HG02588 (cell line): ENCODE data around the gene ITIH2.

ENCODE experiments used
- ATAC-seq: cut with Tn5 transposase; IDR thresholded peaks from one replicate; pipeline ENCODE4 v1.9.1; 2021; ENCODE audit warnings: mild to moderate bottlenecking, moderate library complexity; ENCODE audit not compliant: unreplicated experiment

The ITIH2 gene

DNA sequence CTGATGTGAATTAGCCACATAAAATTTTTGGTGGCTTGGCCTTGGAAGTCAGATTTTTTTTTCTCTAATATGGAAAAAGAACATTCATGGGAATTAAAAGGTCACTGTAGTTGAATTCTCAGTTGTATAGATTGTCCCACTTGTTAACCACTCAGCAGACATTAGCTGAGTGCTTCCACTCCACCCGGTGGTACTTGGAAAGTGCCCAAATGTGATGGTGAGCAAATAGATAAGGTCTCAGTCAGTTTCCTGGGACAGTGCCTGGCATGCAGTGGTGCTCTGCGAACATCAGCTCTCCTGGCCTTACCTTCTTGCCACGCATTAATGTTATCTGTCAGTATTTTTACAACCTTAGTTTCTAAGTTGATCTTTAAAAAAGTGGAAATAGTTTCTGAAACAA lies 86.3 kb downstream of the ITIH2 start:
- ATAC-seq: no peak

DNA sequence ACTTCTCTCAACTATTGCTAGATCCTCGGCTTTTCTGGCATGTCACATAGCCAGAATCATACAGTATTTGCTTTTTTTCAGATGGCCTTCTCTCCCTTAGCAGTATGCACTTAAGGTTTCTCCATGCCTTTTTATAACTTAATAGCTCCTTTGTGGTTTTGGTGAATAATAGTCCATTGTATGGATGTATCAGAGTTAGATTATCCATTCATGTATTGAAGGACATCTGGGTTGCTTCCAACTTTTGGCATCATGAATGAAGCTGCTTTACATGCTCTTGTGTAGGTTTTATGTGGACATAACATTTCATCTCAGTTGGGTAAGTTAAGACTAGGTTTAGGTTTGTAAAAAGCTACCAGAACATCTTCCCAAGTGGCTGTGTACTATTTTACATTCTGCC lies 89.4 kb downstream of the ITIH2 start:
- no peak for ATAC-seq

DNA sequence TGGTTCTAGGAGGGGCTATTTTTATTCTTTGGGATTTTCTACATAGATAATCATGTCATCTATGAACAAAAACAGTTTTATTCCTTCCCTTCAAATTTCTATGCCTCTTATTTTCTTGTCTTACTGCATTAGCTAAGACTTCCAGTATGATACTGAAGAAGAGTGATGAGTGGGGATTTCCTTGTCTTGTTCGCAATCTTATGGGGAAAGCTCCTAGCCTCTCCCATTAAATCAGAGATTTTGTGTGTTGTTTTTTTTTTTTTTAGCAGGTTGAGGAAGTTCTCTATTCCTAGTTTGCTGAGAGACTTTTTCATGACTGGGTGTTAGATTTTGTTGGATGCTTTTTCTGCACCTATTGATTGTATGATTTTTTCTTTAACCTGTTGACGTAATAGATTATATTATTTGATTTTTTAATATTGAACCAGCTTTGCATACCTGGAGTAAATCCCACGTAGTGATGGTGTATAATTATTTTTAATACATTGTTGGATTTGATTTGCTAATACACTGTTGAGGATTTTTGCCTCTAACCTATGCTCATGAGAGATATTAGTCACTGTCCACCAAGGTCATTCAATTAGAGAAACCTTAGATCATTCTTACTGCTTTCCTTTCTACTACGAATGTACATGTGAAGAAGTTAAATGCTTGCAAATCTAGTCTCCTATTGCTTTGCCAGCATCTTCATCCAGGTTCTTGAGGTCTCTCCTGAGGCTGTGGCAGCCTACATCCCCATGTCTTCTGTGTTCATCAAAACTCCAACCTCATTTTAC lies 91.3 kb downstream of the ITIH2 start:
- ATAC-seq: no peak

DNA sequence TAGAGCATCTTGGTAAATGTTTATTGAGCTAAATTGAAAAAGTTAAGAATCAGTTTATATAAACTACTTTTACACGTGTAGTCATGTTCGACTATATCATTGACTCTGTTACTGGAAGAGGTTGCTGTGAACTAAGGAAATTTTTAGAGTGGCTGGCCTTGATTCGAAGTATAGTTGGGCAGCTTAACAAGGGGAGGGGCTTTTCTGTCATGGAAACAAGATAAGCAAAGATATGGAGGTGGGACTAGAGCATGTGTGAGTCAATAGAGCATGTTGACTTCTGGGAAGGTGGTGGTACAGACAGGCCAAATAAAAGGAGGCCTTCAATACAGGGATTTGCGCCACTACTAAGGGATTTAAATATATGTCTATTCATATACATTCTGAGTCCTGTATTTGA lies 92.5 kb downstream of the ITIH2 start:
- ATAC-seq: no peak

DNA sequence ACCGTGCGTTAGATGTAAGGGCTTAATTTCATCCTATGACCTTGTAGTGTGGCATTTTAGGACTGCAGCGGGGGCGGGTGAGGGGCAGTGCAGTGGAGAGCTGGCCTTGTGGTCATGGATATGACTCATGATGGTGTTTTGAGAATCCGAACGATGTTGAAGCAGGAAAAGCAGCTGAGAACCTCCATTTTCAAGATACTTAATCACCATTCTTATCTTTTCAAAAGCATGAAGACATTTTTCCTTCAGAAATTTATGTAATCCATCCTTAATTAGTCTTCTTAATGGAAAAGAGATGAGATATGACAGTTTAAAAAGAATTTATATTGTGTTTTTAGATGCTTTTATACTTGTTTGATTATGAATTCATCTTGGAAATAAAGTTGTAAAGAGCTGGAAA lies 94.5 kb downstream of the ITIH2 start:
- ATAC-seq: no peak
